GM12864 (cell line): ENCODE measurements around the gene HSPA4.
"Not testable (repeated sequence)": the region's sequence is repeated elsewhere in the genome, so short reads cannot be mapped to it uniquely, and the experiment has no call there.

ENCODE experiments used
- DNase-seq: peaks from one replicate; pipeline ENCODE4 v3.0.0-alpha.2; 2011; ENCODE audit warnings: low read depth
- H3K4me3 ChIP-seq: 2 replicates; pipeline ENCODE4 v1.5.1; 2011; ENCODE audit warnings: mild to moderate bottlenecking, low read depth, low read length, control low read depth
- CTCF ChIP-seq: IDR thresholded peaks from 2 replicates; pipeline ENCODE4 v1.5.1; 2011; ENCODE audit warnings: low read depth, mild to moderate bottlenecking, moderate library complexity, low read length, control low read depth, inconsistent platforms; ENCODE audit errors: missing control alignments

HSPA4 gene

GRCh38 chr5:133081036-133081435 is 29.2 kb downstream of the HSPA4 start:
- no peak overlapping the region for H3K4me3 ChIP-seq
- TF ChIP-seq CTCF, result no peak
- DNase-seq, result no peak

- DNase-seq, result no peak
- no peak overlapping the region for H3K4me3 ChIP-seq
- TF ChIP-seq CTCF, result no peak
Measured at GRCh38 chr5:133081703-133082102, 29.9 kb downstream of the HSPA4 start.

GRCh38 chr5:133082128-133082527 is 30.3 kb downstream of the HSPA4 start:
- no peak for DNase-seq
- no peak overlapping the region for H3K4me3 ChIP-seq
- no peak for TF ChIP-seq CTCF

- TF ChIP-seq CTCF, result no peak
- no peak overlapping the region for H3K4me3 ChIP-seq
- DNase-seq, result no peak
Measured at GRCh38 chr5:133083901-133084300, 32.1 kb downstream of the HSPA4 start.

- H3K4me3 ChIP-seq, DNase-seq: not testable (repeated sequence)
Measured at GRCh38 chr5:133085171-133085570, 33.4 kb downstream of the HSPA4 start.

- H3K4me3 ChIP-seq, result no peak overlapping the region
- no peak for TF ChIP-seq CTCF
- no peak for DNase-seq
Measured at GRCh38 chr5:133086366-133086875, 34.6 kb downstream of the HSPA4 start.

GRCh38 chr5:133088064-133088463 is 36.3 kb downstream of the HSPA4 start:
- H3K4me3 ChIP-seq, result no peak overlapping the region
- no peak for TF ChIP-seq CTCF
- DNase-seq, result no peak
